Measurements from ENCODE around the gene ADPRHL1. TPM values are rescaled to one million over a fixed set of nuclear protein-coding genes. Genes with fewer than 3 reads are reported as not detected.
A peak's percentile ranks its signal among the peaks of the same experiment; 100 is the strongest.
"Not testable (repeated sequence)": the region's sequence is repeated elsewhere in the genome, so short reads cannot be mapped to it uniquely, and the experiment has no call there.

ADPRHL1 gene
- total and polyA plus RNA-seq, 2 experiments from 2014 or later, result 1.0 to 1.1 TPM

DNA sequence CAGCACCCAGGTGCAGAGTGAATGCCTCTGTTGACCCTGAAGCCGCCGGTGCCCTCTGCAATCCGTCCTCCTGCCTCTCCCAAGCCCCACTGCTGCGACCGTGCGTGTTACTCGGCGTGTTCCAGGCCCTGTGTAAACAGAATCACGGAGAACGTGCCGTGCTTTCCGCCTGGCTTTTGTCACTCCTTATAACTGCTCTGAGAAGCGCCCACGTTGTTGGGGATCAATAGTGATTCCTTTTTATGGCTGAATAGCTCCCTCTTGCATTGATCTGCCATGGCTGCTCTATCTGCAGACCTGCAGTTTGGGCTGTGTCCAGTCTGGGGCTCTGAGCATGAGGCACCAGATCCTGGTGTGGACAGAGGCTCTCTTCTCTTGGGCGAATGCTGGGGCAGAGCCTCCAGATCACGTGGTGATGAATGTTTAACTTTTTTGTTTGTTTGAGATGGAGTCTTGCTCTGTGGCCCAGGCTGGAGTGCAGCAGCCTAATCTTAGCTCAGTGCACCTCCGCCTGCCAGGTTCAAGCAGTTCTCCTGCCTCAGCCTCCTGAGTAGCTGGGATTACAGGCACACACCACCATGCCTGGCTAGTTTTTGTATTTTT, 15.8 kb downstream of the ADPRHL1 start:
- no peak for DNase-seq (ENCODE audit: low spot score)
- no peaks in the 10 kb centered on the region for H3K9me3 ChIP-seq (ENCODE audit: low read depth)
- H3K9me2 ChIP-seq (replicated peaks; ENCODE audit: insufficient read depth), result no peaks in the 10 kb centered on the region
- peak overlapping the region; percentile 45 for H2AFZ ChIP-seq
- 69% methylated on average over 17 of the region's 17 CpGs for WGBS (ENCODE audit: low lambda C conversion rate, missing lambda C conversion rate)
- H3K27me3 ChIP-seq, result no peaks in the 10 kb centered on the region
- peak overlapping the region; percentile 48 for H3K4me2 ChIP-seq
- H3K79me2 ChIP-seq, result no peaks in the 10 kb centered on the region
- TF ChIP-seq EZH2phosphoT487 (IDR thresholded peaks at IDR 0.05; ENCODE audit: low read depth, severe bottlenecking, unreplicated experiment) (no peak), EZH2 (IDR thresholded peaks at IDR 0.05; ENCODE audit: borderline replicate concordance) (no peak)
- TF ChIP-seq, protein P1, sequence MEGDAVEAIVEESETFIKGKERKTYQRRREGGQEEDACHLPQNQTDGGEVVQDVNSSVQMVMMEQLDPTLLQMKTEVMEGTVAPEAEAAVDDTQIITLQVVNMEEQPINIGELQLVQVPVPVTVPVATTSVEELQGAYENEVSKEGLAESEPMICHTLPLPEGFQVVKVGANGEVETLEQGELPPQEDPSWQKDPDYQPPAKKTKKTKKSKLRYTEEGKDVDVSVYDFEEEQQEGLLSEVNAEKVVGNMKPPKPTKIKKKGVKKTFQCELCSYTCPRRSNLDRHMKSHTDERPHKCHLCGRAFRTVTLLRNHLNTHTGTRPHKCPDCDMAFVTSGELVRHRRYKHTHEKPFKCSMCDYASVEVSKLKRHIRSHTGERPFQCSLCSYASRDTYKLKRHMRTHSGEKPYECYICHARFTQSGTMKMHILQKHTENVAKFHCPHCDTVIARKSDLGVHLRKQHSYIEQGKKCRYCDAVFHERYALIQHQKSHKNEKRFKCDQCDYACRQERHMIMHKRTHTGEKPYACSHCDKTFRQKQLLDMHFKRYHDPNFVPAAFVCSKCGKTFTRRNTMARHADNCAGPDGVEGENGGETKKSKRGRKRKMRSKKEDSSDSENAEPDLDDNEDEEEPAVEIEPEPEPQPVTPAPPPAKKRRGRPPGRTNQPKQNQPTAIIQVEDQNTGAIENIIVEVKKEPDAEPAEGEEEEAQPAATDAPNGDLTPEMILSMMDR (IDR thresholded peaks at IDR 0.05; ENCODE audit: poor library complexity), result no peak
- peak overlapping the region; percentile 37 for H3K27ac ChIP-seq
- H3K4me3 ChIP-seq, result no peak overlapping the region
- H3K4me1 ChIP-seq (ENCODE audit: insufficient read depth), result peaks cover 7% of the 10 kb centered on the region
- H4K20me1 ChIP-seq (ENCODE audit: insufficient read depth, poor library complexity, severe bottlenecking), result no peaks in the 10 kb centered on the region
- no peaks in the 10 kb centered on the region for H3K36me3 ChIP-seq (replicated peaks; ENCODE audit: insufficient read depth, low read depth)

DNA sequence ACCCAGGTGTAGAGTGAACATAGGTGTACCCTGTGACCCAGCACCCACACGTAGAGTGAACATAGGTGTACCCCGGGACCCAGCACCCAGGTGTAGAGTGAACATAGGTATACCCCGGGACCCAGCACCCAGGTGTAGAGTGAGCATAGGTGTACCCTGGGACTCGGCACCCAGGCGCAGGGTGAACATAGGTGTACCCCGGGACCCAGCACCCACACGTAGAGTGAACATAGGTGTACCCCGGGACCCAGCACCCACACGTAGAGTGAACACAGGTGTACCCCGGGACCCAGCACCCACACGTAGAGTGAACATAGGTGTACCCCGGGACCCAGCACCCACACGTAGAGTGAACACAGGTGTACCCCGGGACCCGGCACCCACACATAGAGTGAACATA, 16.4 kb downstream of the ADPRHL1 start:
- not testable (repeated sequence) for H3K4me3 ChIP-seq; H3K4me2 ChIP-seq; H4K20me1 ChIP-seq (ENCODE audit: insufficient read depth, poor library complexity, severe bottlenecking); H3K27ac ChIP-seq; H2AFZ ChIP-seq; H3K9me3 ChIP-seq (ENCODE audit: low read depth); H3K4me1 ChIP-seq (ENCODE audit: insufficient read depth); H3K79me2 ChIP-seq; DNase-seq (ENCODE audit: low spot score); H3K36me3 ChIP-seq (replicated peaks; ENCODE audit: insufficient read depth, low read depth); H3K9me2 ChIP-seq (replicated peaks; ENCODE audit: insufficient read depth); H3K27me3 ChIP-seq
- 96% methylated on average over 14 of the region's 15 CpGs for WGBS (ENCODE audit: low lambda C conversion rate, missing lambda C conversion rate)

DNA sequence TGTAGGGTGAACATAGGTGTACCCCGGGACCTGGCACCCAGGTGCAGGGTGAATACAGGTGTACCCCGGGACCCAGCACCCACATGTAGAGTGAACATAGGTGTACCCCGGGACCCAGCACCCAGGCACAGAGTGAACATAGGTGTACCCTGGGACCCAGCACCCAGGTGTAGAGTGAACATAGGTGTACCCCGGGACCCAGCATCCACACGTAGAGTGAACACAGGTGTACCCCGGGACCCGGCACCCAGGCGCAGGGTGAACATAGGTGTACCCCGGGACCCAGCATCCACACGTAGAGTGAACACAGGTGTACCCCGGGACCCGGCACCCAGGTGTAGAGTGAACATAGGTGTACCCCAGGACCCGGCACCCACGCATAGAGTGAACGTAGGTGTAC, 17.4 kb downstream of the ADPRHL1 start:
- not testable (repeated sequence) for H3K9me2 ChIP-seq (replicated peaks; ENCODE audit: insufficient read depth); H3K79me2 ChIP-seq; H3K27me3 ChIP-seq; H3K36me3 ChIP-seq (replicated peaks; ENCODE audit: insufficient read depth, low read depth); H3K27ac ChIP-seq; DNase-seq (ENCODE audit: low spot score); H3K4me3 ChIP-seq; H4K20me1 ChIP-seq (ENCODE audit: insufficient read depth, poor library complexity, severe bottlenecking); H2AFZ ChIP-seq; H3K4me1 ChIP-seq (ENCODE audit: insufficient read depth); H3K4me2 ChIP-seq; H3K9me3 ChIP-seq (ENCODE audit: low read depth)
- 98% methylated on average over 15 of the region's 15 CpGs for WGBS (ENCODE audit: low lambda C conversion rate, missing lambda C conversion rate)

DNA sequence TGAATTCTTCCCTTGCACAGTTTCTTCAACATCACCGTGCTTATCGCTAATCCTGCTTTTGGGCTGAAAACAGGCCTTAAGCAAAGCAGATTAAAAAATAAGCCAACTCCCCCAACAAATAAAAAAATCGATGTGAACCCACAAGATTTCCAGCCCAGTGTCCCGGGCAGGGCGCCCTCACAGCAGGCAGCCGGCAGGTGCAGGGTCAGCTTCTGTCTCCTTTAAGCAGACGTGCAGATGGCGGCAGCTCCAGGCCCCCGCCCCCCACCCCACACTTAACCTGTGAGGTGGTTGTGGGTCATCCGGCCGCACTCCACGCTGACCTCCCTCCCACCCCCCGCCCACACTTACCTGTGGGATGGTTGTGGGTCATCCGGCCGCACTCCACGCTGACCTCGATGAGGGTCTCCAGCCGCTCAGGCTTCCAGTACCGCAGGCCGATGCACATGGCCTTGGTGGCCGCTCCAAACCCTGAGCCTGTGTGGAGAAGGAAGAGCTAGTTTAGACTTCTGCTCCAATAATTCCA, 19.8 kb downstream of the ADPRHL1 start:
- no peaks in the 10 kb centered on the region for H3K36me3 ChIP-seq (replicated peaks; ENCODE audit: insufficient read depth, low read depth)
- 97% methylated on average over 17 of the region's 21 CpGs for WGBS (ENCODE audit: low lambda C conversion rate, missing lambda C conversion rate)
- no peak overlapping the region for H3K4me2 ChIP-seq
- H2AFZ ChIP-seq, result no peak overlapping the region
- DNase-seq (ENCODE audit: low spot score), result no peak
- H3K27ac ChIP-seq, result no peak overlapping the region
- TF ChIP-seq, protein P1 (IDR thresholded peaks at IDR 0.05; ENCODE audit: poor library complexity), result no peak
- TF ChIP-seq EZH2 (IDR thresholded peaks at IDR 0.05; ENCODE audit: borderline replicate concordance) (no peak), EZH2phosphoT487 (IDR thresholded peaks at IDR 0.05; ENCODE audit: low read depth, severe bottlenecking, unreplicated experiment) (no peak)
- no peaks in the 10 kb centered on the region for H3K9me3 ChIP-seq (ENCODE audit: low read depth)
- no peaks in the 10 kb centered on the region for H3K9me2 ChIP-seq (replicated peaks; ENCODE audit: insufficient read depth)
- H3K4me3 ChIP-seq, result no peak overlapping the region
- H3K79me2 ChIP-seq, result no peaks in the 10 kb centered on the region
- H3K4me1 ChIP-seq (ENCODE audit: insufficient read depth), result peaks cover 7% of the 10 kb centered on the region
- no peaks in the 10 kb centered on the region for H4K20me1 ChIP-seq (ENCODE audit: insufficient read depth, poor library complexity, severe bottlenecking)
- H3K27me3 ChIP-seq, result no peaks in the 10 kb centered on the region
